NCI-H2081 (cell line): ENCODE data around the gene LRRC4C.

Source experiments
- DNase-seq, 2 experiments: peaks; one replicate each; lab custom pipeline; 2025; lab: John Stamatoyannopoulos, UW

The LRRC4C gene

DNA sequence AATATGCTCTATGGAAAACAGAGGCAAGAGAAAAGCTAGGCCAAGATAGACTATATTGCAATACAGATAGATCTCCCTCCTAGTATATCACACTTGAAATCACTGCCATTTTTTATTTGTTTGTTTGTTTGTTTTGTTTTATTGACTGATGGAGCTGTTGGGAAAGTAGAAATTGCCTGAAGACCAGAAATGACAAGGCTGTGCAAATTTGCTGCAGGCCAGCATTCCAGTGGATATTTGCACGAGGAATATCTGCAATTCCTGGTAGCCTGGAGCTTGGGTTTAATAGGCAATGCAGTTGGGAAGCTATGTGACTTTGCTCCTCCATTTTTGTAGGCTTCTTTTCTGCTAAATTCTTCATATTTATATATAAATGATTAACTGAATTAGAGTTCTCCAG is 991.7 kb downstream of the LRRC4C start:
- DNase-seq, result no peak

DNA sequence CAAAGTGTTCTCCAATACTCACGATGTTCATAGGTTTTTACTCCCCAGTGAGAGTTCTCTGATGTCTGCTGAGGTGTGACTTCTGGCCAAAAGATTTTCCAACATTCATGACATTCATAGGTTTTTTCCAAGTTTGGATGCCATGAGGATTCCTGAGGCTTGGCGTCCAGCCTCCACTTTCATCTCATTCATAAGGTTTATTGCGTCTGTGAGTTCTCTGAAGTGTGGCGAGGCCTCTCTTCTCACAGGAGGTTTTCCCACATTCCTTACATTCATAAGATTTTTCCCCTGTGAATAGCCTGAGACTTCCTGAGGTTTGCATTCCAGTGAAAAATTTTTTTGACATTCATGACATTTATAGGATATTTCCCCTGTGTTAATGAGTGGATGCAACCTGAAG is 1014.1 kb downstream of the LRRC4C start:
- DNase-seq, result no peak

DNA sequence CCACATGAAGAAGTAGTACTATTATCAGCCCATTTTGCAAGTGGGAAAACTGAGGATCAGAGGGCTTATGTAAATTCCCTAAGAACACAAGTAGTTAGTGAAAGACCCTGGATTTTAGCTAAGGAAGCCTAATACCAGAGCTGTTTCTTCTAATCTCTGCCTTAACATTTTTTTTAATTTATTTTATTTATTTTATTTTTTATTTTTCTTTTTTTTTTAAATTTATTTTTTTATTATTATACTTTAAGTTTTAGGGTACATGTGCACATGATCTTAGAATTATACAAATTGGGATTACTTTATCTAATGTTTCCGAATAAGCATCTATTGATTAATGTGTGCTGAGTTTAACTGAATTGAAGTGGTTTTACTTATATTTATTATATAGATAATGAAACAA is 1015.3 kb downstream of the LRRC4C start:
- DNase-seq, result no peak

DNA sequence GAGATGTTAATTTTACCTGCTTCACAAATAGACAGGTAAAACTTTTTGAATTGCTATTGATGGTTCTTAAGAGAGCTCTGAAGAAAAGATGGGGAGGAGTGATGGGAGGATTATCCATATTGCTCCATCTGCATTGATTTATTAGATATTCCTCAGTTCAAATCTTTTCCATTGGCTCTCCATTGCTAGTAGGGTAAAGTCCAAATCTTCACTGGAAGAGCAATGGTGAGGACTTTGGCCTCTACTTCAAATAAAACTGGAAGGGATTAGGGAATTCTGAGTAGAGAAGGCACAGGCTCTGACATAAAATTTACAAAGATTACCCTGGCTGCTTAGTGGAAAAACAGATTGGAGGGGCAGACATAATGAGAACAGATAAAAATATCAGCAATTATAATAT is 1024.1 kb downstream of the LRRC4C start:
- no peak for DNase-seq

DNA sequence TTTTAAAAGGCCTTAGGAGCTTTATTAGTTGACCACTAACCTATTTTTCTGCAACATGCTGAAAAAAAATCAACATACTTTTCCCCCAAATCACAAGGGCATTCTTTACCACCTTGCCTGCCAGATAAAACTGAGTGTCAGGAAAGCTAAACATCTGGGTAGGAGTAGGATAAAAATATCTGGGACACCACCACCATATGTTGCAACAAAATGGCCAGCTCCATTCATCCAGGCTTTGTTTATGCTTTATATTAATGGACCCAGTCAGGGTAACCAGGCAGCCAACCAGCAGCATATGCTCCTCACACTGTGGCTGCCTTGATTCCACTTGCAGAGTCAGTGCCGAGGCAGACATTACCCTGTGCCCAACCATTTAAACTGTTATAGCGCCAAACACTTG is 1024.5 kb downstream of the LRRC4C start:
- DNase-seq, result no peak

DNA sequence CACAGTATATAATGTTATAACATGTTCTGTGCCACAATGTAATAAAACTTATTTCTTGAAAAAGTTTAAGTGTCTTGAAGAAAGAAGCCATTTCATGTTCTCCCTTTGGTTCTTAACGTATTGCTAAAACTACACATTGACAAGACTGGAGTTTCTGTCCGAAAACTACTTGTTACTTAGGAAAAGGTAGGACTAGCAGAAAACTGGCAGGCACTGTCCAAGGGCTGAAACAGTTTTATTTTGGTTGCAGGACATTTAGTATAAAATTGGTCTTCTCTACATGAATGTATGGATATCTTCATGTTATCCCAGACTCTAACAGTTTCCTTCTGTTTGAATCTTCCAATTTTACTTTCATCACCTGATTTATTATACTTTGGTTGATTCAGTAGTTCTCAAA is 1027.1 kb downstream of the LRRC4C start:
- DNase-seq, result no peak

DNA sequence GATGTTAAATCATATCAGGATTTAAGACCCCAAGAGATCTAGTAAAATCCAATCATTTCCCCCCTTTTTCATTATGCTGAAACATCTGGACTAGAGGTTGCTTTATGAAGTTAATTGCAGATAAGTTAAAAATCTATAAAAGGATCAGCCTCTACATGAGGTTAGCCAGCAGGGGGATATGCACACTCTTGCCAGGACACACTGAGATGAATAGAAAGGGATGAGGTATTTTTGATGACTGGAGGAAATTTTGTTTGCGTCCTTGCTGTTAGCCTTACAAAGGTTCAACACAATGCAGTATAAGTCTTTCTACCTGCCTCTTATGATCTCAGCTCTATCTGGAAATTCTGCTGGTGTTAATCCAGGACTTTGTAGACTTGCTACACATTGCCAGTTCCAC is 1034.3 kb downstream of the LRRC4C start:
- no peak for DNase-seq

DNA sequence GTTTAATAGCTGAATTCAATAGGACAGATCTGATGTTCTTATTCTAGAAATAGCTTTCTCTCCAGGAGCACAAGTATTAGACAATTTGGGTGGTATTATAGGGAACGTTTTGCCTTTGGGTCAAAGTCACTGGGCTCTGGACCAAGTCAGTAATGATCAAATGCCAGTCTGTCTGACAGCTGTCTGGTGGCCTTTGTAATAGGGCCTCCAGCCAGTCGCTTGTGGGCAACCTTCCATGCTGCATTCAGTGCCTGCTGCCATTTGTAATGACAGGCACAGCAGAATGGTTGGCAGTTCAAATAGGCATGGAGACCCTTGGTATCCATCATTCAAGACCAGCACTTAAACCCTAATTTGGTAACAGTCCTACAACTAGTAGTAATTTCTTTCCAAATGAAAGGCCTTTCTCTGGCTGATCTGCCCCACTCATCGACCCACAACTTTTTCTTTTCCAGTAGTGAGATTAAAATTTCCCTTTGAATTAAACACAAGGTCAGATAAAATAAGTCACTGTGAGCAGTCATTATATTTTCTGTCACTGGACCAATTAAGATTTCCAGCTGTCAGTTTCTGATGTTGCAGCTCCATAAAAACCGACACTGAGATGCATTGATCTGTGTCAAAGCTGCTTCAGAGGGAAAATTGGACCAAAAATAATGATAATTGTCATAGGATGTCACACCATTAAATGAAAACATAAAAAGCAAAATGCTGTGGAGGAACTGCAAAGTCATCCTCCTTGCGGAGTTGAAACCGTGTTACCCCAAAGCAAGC is 1038.1 kb downstream of the LRRC4C start:
- DNase-seq, result no peak

DNA sequence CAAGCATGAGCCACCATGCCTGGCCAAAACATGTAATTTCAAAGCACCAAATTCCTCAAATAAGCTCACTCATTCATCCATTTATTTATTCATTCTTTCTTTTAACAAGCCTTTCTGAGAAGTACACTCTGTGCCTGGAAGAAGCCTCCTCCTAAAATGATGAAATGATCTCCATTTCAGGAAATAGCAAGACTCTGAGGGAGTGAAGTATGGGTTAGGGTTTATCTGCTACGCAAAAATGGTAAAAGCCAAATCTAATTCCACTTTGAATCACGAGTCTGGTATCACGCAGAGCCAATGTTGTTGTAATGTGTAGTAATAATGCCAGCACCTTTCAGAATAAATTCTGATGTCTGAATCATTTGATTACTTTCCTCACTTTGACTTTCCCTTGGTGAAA is 1041.8 kb downstream of the LRRC4C start:
- DNase-seq, result no peak

DNA sequence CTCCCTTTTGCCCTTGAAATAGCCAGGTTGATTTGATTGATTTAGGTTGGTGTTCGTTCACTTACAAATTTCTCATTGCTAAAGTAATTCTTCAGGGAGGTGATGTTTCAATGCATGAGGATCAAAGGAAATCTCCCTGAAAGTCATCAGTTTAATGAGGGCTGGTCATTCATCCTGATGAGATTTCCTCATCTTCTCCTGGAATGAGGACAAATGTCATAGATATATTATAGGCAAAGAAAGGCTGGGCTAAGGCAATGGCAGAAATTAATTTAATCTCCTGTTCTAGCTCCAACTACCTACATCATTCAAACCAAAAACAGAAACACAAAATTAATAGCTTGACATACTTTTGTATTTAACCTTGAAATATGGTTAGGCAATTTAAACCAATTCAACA is 1052.1 kb downstream of the LRRC4C start:
- DNase-seq, result no peak

DNA sequence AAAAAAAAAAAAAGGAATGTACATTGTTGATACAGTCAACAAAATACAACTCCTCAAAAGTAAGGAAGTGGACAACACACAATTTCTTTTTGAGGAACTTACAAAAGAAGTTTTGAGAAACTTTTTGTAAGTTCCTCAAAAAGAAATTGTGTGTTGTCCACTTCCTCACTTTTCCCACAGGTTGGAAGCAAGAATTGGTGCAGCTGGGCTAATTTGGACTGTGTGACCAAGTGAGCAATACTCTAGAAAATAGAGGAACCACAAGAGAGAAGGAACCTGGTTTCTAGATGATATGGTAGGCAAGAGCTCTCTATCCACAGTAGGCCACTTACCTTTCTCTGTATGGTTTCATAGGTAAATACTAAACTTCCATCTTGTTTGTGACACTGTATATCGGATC is 1053.8 kb downstream of the LRRC4C start:
- DNase-seq, result no peak

DNA sequence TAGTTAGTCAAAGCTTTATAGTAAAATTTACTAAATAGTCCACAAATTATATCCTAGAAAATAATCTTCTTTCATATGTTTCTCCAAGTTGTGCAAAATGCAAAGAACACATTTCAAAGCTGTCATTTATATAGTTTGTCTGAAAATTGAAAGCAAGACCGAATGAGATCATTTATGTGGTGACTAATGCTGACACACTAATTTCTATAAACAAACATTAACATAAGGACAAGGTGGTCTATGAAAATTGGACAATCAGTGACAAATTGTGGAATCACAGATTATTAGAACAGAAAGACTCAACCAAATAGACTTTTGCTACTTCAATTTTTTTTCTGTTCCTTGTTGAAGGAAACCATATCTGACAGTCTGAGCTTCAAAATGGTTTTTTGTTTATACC is 1056.1 kb downstream of the LRRC4C start:
- DNase-seq, result no peak

DNA sequence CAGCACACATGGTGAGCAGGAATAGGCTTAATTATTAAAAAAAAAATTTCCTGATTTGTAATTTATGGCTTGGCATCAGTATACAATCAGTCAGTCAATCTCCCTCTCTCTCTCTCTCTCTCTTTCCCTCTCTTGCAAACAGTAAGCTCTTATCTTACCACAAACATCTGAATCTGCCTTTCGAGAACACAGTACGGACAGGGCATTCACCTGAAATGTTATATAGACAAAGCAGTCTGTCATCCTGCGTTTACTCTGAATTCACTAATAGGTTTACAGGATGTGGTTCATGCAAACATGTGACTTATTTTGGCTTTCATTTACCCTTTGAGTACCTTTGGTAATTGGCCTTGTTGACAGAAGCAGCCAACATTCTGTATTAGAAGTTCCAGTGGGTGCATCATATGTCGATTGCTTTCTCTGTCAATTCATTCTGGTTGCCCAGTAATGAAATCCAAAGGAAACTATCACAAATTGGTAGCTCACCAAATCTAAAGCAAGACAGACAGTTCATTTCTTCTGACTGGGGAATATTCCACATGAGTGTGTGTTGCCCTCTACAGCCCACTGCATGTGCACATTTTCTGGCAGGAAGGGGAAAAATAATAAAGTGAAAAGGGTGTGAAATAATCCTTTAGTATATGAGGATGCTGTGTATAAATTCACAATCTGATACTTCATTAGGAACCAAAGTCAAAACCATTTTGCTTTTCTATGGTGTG is 1058.2 kb downstream of the LRRC4C start:
- peak in 1 of 2 experiments; percentile 49 for DNase-seq

DNA sequence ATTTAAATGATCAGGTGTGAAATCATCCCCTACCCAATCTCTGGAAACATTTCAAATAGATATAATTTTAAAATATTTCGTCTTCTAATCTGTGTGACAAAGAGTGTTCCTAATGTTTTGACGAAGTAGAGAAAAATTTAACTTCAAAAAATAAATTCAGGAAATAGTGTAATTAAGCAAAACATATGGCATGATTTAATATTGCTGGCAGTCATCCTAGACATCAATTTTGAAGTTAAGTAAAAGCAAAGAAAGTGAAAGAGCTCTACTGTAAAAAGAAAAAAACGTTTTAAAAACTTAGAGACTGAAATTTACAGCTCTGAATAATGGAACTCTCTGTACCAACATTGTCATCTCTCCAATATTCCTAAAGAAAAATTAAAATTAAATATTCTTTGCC is 1062.3 kb downstream of the LRRC4C start:
- no peak for DNase-seq

DNA sequence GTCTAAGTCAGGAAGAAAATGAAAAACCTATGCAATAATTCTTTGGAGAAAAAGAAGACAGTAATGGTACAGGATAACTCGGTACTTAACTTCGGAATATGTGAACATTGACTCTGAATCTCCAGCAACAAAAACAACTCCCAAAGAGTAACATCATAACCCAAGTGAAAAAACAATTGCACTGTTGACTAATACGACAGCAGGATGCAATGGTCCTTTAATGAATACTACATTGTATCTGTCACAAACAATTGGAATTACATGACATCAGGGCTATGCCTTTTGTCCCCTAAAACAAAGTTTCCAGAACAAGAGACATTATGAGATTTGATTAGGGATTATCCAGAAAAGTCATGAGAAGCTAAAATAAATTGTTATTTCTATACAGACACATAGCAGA is 1065.9 kb downstream of the LRRC4C start:
- DNase-seq, result no peak

DNA sequence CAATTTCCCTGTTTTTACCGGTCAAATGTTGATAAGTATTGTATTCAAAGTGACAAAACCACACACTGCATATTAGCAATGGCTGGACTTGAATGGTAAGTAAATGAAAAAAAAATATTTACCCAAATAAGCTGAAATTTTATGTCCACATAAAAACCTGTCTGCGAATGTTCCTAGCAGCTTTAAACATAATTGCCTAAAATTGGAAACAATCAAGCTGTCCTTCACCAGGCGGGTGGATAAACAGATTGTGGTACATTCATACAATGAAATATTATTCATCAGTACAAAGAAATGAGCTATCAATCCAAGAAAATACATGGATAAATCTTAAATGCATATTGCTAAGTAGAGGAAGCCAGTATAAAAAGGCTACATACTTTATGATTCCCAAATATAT is 1067.8 kb downstream of the LRRC4C start:
- DNase-seq, result peak in 1 of 2 experiments; percentile 54

DNA sequence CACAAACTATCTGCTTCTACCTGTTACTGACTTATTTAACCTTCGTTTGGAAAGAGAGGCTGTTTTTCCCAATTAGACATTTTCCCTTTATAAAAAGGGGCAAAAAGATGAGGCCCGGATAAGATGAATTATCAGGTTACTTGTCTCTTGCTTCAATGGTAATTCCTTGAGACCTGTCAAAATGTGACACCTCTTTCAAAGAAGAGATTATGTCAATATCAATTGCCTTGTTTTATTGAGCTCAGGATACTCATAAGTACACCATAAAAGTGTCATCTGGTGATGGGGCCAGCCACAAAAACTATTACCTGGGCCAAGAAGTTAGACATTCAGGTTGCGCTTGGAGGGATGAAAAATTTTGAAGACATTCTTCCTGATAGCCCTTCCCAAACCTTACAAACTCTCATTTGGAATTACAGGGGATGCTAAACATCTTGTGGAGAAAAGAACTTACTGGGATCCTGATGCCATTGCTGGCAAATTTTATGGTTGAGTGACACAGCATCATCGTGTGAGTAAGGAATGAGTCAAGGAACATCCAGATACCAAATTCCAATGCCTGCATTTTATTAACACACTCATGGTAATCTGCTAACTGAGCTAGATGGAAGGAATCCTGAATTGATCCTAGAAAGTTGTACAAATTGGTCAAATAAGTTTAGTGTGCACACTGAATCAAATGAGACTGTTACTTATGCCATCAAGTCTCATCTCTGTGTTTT is 1071.2 kb downstream of the LRRC4C start:
- DNase-seq, result no peak

DNA sequence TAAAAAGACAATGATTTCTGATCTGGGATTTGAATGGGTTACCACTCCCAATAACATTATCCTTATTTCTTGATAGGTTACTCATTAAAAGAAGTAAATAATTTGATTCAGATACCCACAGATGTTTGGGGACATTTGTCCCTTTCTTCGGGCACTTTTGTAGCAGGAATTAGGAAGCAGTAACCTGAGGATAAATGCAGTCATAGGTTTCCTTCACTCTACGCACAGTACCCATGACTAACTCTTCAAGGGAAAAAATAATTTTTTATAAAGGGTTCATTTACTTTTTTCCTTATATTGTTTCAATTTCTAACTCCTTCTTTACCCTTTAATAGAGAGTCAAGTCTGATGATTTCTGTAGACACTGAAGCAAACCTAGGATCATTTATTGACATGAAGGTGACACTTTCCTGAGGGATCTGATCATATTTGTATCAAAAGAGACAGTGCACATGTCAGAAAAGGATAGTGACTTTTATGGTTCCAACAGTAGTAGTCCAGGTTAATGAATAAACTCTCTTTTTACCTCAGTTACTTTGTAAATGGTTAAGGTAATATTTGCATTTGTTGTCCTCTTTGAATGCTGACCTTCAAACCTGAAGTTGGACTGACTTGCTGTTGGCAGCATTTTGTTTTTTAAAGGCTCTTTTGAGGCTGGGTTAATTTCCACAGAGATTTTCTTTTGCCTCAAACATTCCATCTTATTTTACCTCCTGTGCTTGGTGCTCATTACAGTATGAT is 1072.0 kb downstream of the LRRC4C start:
- DNase-seq, result no peak

DNA sequence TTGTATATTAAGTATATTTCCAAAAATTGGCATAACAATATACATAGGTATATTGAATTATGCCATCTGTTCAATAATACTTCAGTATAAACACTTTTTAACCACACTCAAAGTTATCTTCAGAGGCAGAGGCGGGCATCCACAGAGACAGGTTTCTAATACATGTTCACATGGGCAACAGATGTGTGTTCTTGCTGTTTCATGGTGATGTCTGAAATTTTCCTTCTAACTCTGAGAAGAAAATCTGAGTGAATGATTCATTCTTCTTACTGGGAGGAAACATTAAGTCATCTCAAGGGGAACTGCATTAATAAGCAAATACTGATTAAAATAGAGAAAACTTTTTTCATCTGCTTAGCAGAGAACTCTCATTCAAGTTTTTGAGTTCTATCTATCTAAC is 1074.5 kb downstream of the LRRC4C start:
- no peak for DNase-seq

DNA sequence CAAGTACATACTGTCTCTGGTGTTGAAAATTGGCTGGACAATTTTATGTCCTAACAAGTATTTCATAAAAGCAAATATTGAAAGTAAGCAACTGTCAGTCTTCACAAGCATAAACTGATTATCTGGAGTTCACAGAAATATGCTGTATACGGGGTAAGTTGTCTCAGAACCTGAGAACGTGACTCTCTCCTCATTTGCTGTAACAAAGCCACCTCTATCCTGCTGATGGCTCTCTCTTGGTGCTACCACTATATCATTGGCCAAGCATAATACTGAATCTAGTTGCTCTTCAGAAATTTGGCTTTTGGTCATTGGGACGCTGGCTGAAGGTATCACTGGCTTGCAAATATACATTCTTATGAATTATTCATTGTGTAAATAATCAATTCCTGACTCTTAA is 1078.0 kb downstream of the LRRC4C start:
- DNase-seq, result no peak

DNA sequence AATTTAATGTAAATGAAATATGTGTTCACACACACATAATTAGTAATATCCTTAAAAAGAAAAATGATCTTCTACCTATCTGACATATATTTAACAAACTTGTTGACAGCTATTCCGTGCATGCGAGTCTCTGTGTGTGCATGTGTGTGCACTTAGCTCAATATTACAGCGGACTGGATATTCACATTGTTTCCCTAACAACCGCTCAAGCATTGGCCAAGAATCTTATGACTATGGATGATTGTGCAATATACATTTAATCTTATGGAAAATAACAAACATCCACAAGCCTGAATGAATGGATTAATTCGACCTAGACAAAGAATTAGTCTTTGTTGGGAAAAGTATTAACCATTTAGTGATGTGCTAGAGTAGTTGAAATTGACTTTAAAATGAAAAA is 1078.6 kb downstream of the LRRC4C start:
- DNase-seq, result no peak

DNA sequence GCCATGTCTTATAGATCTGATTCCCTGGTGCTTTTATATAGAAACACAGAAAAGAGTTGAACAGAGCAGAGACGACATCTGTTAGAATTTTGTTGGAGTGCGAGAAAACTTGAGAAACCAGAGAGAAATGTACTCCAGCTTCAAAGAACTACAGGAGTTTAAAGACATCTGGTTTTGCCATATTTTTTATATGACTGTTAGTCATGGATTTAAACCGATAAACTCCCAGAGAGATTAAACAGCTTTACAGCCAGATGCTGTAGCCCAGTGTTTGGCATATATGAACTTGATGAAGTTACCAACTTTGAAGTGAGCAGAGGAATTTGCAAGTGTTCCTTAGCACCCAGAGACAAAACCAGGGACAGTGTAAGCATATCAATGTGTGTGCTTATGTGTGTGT is 1083.1 kb downstream of the LRRC4C start:
- no peak for DNase-seq
